GM19438 (cell line): ENCODE measurements around the gene EWSR1.

Experiments used
- ATAC-seq: cut with Tn5 transposase; IDR thresholded peaks from one replicate; pipeline ENCODE4 v1.9.1; 2021; ENCODE audit warnings: low read depth; ENCODE audit not compliant: unreplicated experiment

Gene EWSR1

GRCh38 chr22:29315286-29316140 is 47.4 kb downstream of the EWSR1 start, which contains the start of gene RASL10A:
RASL10A (minus strand) TSS chr22:29315697; CDS start chr22:29315246, 451 bp downstream.
- no peak for ATAC-seq

DNA sequence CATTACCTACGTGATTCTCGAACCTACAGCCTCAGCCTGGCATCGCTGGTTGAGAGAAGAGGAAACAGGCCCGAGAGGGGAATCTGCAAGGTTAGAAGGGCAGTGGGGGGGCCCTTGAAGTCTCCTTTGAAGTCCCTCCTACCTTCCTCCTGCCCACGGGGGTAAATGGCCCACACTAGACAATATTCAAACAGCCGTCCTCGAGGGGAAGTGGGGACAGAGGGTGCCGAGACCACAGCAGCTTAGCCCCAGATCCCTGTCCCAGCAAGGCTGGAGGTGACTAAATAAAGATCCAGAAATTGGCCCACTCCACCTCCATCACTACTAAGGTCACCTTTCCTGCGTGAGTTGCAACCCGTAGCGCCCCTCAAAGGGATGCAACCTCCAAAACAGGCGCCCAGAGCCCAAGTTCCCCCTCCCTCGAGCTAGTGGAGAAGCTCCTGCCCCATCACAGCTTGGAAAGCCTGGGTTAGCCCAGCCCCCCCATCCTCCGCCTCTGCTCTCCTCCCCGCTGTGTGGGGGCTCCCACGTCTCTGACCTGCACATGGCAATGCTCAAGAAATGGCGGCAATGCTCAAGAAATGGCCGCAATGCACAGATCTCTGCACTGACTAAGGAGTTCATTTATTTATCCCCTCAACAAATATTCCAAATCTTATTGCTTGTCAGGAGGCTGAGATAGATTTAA is 48.2 kb downstream of the EWSR1 start:
- no peak for ATAC-seq

GRCh38 chr22:29317827-29318454 is 49.9 kb downstream of the EWSR1 start:
- ATAC-seq = no peak

DNA sequence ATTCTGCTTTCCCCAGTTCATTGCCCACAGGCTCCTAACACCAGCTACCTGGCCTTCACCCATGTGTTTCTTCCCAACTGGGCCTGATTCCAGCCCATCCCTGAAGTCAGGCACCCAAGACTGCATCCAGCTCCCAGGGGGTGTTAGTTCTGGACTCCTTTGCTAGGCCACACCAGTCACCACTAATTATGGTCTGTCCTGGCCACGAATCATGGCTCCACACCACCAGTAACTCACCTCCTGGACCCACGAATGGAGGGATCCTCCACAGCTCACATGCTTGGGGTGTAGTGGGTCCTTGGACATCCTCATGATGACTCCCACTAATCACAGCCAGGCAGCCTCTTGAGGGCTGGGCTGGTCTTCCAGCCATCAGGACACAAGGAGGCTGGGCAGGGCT is 51.0 kb downstream of the EWSR1 start:
- ATAC-seq = no peak

GRCh38 chr22:29320546-29320945 is 52.5 kb downstream of the EWSR1 start:
- no peak for ATAC-seq

- ATAC-seq = no peak
Observed at GRCh38 chr22:29323641-29324040, 55.6 kb downstream of the EWSR1 start.

- ATAC-seq = no peak
Observed at GRCh38 chr22:29325356-29325755, 57.3 kb downstream of the EWSR1 start.

- no peak for ATAC-seq
Observed at GRCh38 chr22:29325785-29326315, 57.8 kb downstream of the EWSR1 start.

DNA sequence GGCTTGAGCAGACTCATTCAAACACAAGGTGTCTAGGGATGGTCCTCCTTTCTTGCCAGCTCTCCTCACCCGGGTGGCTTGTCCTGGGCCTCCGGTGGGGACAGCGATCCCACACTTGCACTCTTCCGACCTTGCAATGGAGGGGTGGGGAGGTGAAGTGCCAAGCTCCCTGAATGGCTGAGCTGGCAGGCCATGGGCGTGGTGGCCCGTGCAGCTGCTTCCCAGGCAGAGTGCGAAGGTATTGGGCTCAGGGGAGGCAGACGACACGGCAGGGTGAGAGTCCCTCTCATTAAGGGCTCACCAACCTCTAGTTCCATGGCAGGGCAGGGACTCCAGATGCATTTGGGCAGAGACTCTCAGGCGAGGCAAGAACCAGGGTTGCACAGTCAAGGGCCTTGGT is 58.4 kb downstream of the EWSR1 start:
- no peak for ATAC-seq

GRCh38 chr22:29327089-29327764 is 59.2 kb downstream of the EWSR1 start:
- no peak for ATAC-seq

- ATAC-seq = no peak
Observed at GRCh38 chr22:29328055-29328454, 60.0 kb downstream of the EWSR1 start.

DNA sequence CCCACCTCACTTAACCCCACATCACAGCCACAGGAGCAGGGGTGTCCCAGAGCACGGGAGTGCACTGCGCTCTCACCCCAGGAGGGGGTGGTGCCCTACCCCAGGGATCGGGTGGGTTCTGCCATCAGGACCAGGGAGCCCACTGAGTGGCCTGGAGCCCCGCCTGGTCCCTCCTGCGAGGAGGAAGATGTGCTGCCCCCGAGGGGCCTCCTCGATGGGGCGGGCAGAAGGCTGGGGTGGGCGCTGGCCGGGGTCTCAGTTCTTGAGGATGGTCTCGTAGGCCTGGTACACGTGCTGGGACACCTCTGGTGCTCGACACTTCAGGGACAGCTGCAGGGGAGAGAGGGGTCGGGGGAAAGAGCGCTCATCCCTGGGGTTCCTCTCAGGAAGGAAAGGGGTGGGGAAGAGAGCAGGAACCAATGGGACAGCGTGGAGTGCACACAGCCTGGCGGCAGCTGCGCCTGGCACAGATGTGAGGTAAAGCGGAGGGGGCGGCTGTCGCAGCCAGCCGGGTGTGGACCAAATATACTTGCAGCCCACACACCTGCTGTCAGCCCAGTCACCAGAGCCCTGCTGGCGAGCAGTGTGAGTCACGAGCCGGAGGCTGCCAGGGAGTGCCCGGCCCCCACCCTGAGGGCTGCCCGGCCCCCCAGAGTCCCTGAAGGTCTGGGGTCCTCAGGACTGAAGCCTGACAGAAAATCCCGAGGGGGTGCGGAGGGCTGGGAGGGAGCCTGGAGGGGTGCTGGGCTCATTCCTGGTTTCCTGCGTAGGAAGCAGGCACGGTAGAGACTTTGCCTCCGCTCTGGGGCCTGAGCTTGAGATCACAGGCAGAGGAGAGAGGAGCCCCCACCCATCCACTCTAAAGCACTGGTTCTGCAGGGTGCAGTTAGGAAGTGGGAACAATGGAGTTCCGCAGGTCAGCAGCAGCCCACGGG is 60.8 kb downstream of the EWSR1 start:
- no peak for ATAC-seq

DNA sequence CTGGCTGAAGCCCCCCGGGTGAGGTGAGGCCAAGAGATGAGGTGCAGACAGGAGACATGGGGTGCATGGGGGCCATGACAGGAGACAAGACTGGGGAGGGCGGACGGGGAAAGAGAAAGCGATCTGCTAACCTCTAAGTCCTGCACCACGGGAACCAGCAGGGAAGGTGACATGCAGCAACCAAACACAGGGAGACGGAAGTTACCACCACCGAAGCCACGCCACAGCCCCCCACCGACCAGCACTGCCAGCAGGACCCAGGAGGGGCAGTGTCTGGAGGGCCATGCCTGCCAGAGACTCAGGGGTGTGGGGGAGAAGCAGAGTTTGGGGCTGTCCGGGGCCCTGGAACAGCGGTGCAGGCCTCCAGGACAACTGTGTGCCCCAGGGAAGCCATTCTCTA is 61.5 kb downstream of the EWSR1 start:
- ATAC-seq = no peak

GRCh38 chr22:29330291-29330690 is 62.2 kb downstream of the EWSR1 start:
- ATAC-seq = no peak

DNA sequence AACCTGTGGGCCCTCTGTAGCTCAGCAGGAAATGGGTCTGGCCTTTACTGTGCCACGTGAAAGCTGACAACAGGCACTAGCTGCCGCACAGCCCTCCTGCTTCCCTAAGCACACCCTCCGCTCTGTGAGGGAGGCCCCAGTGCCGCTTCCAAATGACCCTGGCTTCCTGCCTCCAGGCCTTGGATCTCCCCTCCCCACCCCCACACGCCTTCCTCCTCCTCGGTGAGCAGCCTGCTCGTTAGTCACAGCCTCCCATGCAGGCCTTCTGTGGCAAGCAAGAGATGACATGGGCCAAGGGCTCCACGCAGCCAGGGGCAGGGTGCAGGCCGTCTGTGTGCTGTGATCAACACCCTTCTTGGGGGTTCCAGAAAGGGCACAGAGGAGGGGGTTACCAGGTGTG is 62.7 kb downstream of the EWSR1 start:
- ATAC-seq = no peak

DNA sequence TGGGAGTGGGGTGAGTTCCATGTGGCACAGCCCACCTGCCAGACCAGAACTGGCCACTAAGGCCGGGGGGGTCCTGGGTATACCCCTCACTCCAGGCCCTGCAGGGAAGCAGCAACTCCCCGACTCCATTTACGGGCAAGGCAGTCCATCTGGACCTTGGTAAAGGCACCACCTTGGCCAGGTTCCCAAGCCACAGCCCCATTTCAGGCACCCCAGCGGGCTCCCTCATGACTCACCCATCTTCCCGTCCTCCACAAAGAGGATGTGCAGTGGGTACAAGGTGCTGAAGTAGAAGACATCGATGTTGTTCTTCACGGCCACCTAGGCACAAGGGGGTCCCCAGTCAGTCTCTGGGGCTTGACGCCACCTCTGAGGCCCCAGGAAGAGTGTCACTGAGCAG is 63.1 kb downstream of the EWSR1 start:
- ATAC-seq = no peak

DNA sequence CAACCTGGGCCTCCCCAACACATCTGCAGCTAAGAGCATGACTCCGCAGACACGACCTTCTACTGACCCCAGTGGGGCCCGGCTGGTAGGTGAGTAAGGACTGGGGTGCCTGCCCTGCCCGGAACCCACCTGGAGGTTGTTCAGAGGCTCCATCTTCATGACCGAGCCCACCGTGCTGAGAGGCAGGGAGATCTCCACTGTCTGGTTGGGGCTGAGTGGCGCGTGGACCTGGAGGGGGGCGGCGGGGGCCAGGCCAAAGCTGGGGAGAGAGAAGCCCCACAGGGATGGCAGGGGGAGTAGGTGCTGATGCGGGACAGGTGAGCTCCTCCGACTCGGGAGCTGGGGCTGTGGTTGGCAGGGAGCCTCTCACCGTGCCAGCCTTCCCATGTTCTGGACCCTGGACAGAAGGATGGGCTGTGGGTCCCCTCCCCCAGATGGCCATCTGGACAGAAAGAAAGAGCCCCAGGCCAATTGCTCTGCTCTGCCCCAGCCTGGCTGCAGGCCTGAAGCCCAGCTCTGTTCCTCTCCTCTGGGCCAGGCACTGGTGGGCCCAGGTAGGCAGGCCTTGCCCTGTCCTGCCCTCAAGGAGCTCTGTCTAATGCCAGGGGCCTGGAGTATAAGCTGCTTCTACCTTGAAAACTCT is 63.7 kb downstream of the EWSR1 start:
- ATAC-seq = no peak

GRCh38 chr22:29332886-29333496 is 64.9 kb downstream of the EWSR1 start:
- ATAC-seq = no peak

- ATAC-seq = no peak
Observed at GRCh38 chr22:29334148-29334547, 66.1 kb downstream of the EWSR1 start.
